ENCODE measurements around the gene HNRNPUL2.

HNRNPUL2 gene

GRCh38 chr11:62727872-62728170 lies 564 bp upstream of the HNRNPUL2 start:
- Histone ChIP-seq H3K9ac (ENCODE audit: low read depth in 1 of 2, low read length in 2 of 2) (peak overlapping the region; percentile 75 to 83), H3K27me3 (ENCODE audit: control insufficient read depth in 2 of 2, insufficient read depth in 2 of 2, low read length in 2 of 2) (no peaks in the 10 kb centered on the region), H3K9me3 (ENCODE audit: control insufficient read depth in 2 of 2, low read length in 2 of 2) (no peaks in the 10 kb centered on the region), H3K4me3 (ENCODE audit: low read length in 2 of 2) (peak overlapping the region; percentile 95 to 98), H3K27ac (ENCODE audit: low read depth in 2 of 2, low read length in 2 of 2) (peak overlapping the region; percentile 93), H3K4me1 (ENCODE audit: control insufficient read depth in 2 of 2, insufficient read depth in 2 of 2, low read length in 2 of 2) (peaks cover 29 to 31% of the 10 kb centered on the region in 2 donors), H3K36me3 (ENCODE audit: control insufficient read depth in 2 of 2, insufficient read depth in 2 of 2, low read length in 2 of 2) (peaks cover 13 to 16% of the 10 kb centered on the region in 2 donors)

DNA sequence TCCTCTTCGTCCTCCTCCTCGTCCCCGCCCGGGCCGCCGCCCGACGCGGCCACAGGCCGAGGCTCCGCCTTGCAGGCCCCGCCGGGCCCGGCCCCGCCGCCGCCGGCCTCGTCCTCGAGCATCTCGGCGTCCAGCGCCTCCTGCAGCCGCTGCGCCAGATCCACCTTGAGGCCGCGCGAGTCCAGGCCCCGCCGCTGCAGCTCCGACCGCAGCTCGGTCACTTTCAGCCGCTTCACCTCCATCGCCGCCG lies 417 bp downstream of the HNRNPUL2 start:
- Histone ChIP-seq H3K27ac (ENCODE audit: low read depth in 2 of 2, low read length in 2 of 2) (peak overlapping the region; percentile 93), H3K4me1 (ENCODE audit: control insufficient read depth in 2 of 2, insufficient read depth in 2 of 2, low read length in 2 of 2) (peaks cover 29 to 31% of the 10 kb centered on the region in 2 donors), H3K36me3 (ENCODE audit: control insufficient read depth in 2 of 2, insufficient read depth in 2 of 2, low read length in 2 of 2) (peaks cover 23 to 26% of the 10 kb centered on the region in 2 donors), H3K9ac (ENCODE audit: low read depth in 1 of 2, low read length in 2 of 2) (peak overlapping the region; percentile 81 to 89), H3K27me3 (ENCODE audit: control insufficient read depth in 2 of 2, insufficient read depth in 2 of 2, low read length in 2 of 2) (no peaks in the 10 kb centered on the region), H3K4me3 (ENCODE audit: low read length in 2 of 2) (peak overlapping the region; percentile 95 to 98), H3K9me3 (ENCODE audit: control insufficient read depth in 2 of 2, low read length in 2 of 2) (no peaks in the 10 kb centered on the region)

- Histone ChIP-seq H3K27ac (ENCODE audit: low read depth in 2 of 2, low read length in 2 of 2) (peak overlapping the region; percentile 93), H3K9ac (ENCODE audit: low read depth in 1 of 2, low read length in 2 of 2) (peak overlapping the region; percentile 81 to 89), H3K27me3 (ENCODE audit: control insufficient read depth in 2 of 2, insufficient read depth in 2 of 2, low read length in 2 of 2) (no peaks in the 10 kb centered on the region), H3K9me3 (ENCODE audit: control insufficient read depth in 2 of 2, low read length in 2 of 2) (no peaks in the 10 kb centered on the region), H3K36me3 (ENCODE audit: control insufficient read depth in 2 of 2, insufficient read depth in 2 of 2, low read length in 2 of 2) (peaks cover 28 to 30% of the 10 kb centered on the region in 2 donors), H3K4me1 (ENCODE audit: control insufficient read depth in 2 of 2, insufficient read depth in 2 of 2, low read length in 2 of 2) (peaks cover 29 to 31% of the 10 kb centered on the region in 2 donors), H3K4me3 (ENCODE audit: low read length in 2 of 2) (peak overlapping the region; percentile 95 to 98)
Measured at GRCh38 chr11:62726156-62726914, 922 bp downstream of the HNRNPUL2 start.

DNA sequence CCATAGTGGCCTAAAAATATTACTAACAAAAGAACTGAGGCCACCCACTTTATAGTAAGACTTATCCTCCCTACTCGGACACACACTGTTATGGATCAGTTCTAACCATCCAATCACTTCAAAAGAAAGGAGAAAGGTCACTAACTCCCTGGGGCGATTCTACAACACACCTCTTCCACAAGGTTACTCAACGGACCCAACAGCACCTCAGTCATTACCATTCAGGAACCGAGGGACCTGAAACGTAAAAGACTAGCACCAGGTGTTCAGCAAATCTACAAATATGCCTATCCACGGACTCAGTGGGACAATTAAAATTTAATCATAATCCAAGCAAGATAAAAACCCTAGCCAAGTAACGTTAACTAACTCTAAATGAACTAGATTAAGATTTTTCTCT lies 1.6 kb downstream of the HNRNPUL2 start:
- peak overlapping the region; percentile 95 to 98 for H3K4me3 ChIP-seq (ENCODE audit: low read length in 2 of 2)

GRCh38 chr11:62724171-62724570 lies 3.1 kb downstream of the HNRNPUL2 start:
- H3K36me3 ChIP-seq (ENCODE audit: control insufficient read depth in 2 of 2, insufficient read depth in 2 of 2, low read length in 2 of 2): peaks cover 47% of the 10 kb centered on the region in 2 donors
- no peak overlapping the region for H3K9ac ChIP-seq (ENCODE audit: low read depth in 1 of 2, low read length in 2 of 2)
- no peak overlapping the region for H3K27ac ChIP-seq (ENCODE audit: low read depth in 2 of 2, low read length in 2 of 2)
- peak overlapping the region; percentile 28 to 95 for H3K4me3 ChIP-seq (ENCODE audit: low read length in 2 of 2)
- peaks cover 20 to 22% of the 10 kb centered on the region in 2 donors for H3K4me1 ChIP-seq (ENCODE audit: control insufficient read depth in 2 of 2, insufficient read depth in 2 of 2, low read length in 2 of 2)
- H3K9me3 ChIP-seq (ENCODE audit: control insufficient read depth in 2 of 2, low read length in 2 of 2): no peaks in the 10 kb centered on the region
- no peaks in the 10 kb centered on the region for H3K27me3 ChIP-seq (ENCODE audit: control insufficient read depth in 2 of 2, insufficient read depth in 2 of 2, low read length in 2 of 2)

More for the DNA sequence above, 1.6 kb downstream of the HNRNPUL2 start:
- H3K27ac ChIP-seq (ENCODE audit: low read depth in 2 of 2, low read length in 2 of 2): peak overlapping the region; percentile 93
- H3K9me3 ChIP-seq (ENCODE audit: control insufficient read depth in 2 of 2, low read length in 2 of 2): no peaks in the 10 kb centered on the region
- H3K4me1 ChIP-seq (ENCODE audit: control insufficient read depth in 2 of 2, insufficient read depth in 2 of 2, low read length in 2 of 2): peaks cover 29 to 31% of the 10 kb centered on the region in 2 donors
- H3K27me3 ChIP-seq (ENCODE audit: control insufficient read depth in 2 of 2, insufficient read depth in 2 of 2, low read length in 2 of 2): no peaks in the 10 kb centered on the region
- peaks cover 35 to 37% of the 10 kb centered on the region in 2 donors for H3K36me3 ChIP-seq (ENCODE audit: control insufficient read depth in 2 of 2, insufficient read depth in 2 of 2, low read length in 2 of 2)
- H3K9ac ChIP-seq (ENCODE audit: low read depth in 1 of 2, low read length in 2 of 2): peak overlapping the region; percentile 81 to 89

DNA sequence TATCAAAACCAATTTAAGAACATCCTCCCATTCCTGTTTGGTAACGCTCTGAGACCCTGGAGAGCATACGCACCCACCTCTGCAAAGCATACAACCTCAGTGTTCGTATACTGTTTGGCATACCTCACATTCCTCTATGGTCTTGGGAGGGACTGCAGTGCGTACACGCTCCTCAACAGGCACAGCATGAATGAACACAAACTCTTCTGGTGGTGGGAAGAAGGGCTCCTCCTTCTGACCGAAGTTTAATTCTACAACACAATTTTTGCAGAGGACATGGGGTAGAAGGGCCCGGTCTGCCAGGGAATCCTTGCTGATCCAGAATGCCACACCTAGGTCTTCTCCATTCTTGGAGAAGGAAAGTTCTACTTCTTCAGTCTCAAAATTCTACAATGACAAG lies 5.3 kb downstream of the HNRNPUL2 start:
- Histone ChIP-seq H3K4me1 (ENCODE audit: control insufficient read depth in 2 of 2, insufficient read depth in 2 of 2, low read length in 2 of 2) (peaks cover 14 to 20% of the 10 kb centered on the region in 2 donors), H3K9ac (ENCODE audit: low read depth in 1 of 2, low read length in 2 of 2) (no peak overlapping the region), H3K4me3 (ENCODE audit: low read length in 2 of 2) (no peak overlapping the region), H3K36me3 (ENCODE audit: control insufficient read depth in 2 of 2, insufficient read depth in 2 of 2, low read length in 2 of 2) (peaks cover 65 to 67% of the 10 kb centered on the region in 2 donors), H3K27me3 (ENCODE audit: control insufficient read depth in 2 of 2, insufficient read depth in 2 of 2, low read length in 2 of 2) (no peaks in the 10 kb centered on the region), H3K9me3 (ENCODE audit: control insufficient read depth in 2 of 2, low read length in 2 of 2) (no peaks in the 10 kb centered on the region), H3K27ac (ENCODE audit: low read depth in 2 of 2, low read length in 2 of 2) (no peak overlapping the region)

DNA sequence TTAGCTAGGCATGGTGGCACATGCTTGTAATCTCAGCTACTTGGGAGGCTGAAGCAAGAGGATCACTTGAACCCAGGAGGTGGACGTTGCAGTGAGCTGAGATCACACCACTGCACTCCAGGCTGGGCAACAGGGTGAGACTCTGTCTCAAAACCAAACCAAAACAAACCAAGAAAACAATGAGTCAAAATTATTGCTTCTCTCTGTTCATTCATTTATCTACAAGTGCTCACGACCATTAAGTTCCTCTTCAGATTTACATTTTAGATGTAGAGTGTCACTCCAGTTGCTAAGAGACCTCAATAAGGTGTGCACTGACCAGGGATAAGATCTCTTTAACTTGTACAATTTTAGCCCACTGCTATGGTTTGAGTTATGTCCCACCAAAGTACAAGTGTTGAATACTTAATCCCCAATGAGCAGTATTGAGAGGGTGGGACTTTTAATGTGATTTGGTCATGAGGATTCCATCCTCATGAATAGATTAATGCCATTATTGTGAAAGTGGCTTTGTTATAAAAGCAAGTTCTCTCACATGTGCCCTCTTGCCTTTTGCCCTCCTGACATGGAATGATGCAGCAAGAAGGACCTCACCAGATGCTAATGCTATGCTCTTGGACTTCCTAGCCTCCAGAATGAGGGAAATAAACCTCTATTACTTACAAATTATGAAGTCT lies 7.8 kb downstream of the HNRNPUL2 start:
- Histone ChIP-seq H3K9ac (ENCODE audit: low read depth in 1 of 2, low read length in 2 of 2) (no peak overlapping the region), H3K27ac (ENCODE audit: low read depth in 2 of 2, low read length in 2 of 2) (no peak overlapping the region), H3K4me1 (ENCODE audit: control insufficient read depth in 2 of 2, insufficient read depth in 2 of 2, low read length in 2 of 2) (peaks cover 8% of the 10 kb centered on the region in 2 donors)

DNA sequence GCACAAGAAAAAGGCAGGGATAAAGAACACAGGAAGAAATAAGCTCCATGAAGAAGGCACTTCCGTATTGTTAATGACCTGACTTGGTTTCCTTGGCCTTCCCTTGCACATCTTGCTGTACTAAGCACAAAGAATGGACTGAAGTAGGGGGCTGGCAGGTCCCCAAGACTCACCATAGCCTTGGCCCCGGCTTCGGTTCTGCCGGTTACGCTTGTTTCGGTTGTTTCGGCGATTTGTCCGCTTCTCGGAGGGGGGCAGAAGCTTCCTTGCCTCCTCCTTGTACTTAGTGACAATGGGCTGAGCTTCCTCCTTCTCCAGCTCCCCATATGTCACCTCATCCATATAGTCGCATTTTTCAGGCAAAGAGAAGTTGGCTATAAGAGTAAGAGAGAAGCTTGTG lies 10.4 kb downstream of the HNRNPUL2 start:
- Histone ChIP-seq H3K27ac (ENCODE audit: low read depth in 2 of 2, low read length in 2 of 2) (no peak overlapping the region), H3K36me3 (ENCODE audit: control insufficient read depth in 2 of 2, insufficient read depth in 2 of 2, low read length in 2 of 2) (peaks cover 78 to 81% of the 10 kb centered on the region in 2 donors), H3K9ac (ENCODE audit: low read depth in 1 of 2, low read length in 2 of 2) (no peak overlapping the region), H3K27me3 (ENCODE audit: control insufficient read depth in 2 of 2, insufficient read depth in 2 of 2, low read length in 2 of 2) (no peaks in the 10 kb centered on the region), H3K4me1 (ENCODE audit: control insufficient read depth in 2 of 2, insufficient read depth in 2 of 2, low read length in 2 of 2) (peaks cover 10 to 12% of the 10 kb centered on the region in 2 donors), H3K9me3 (ENCODE audit: control insufficient read depth in 2 of 2, low read length in 2 of 2) (no peaks in the 10 kb centered on the region), H3K4me3 (ENCODE audit: low read length in 2 of 2) (no peak overlapping the region)

More for the DNA sequence above, 7.8 kb downstream of the HNRNPUL2 start:
- no peak overlapping the region for H3K4me3 ChIP-seq (ENCODE audit: low read length in 2 of 2)
- peaks cover 88 to 90% of the 10 kb centered on the region in 2 donors for H3K36me3 ChIP-seq (ENCODE audit: control insufficient read depth in 2 of 2, insufficient read depth in 2 of 2, low read length in 2 of 2)
- no peaks in the 10 kb centered on the region for H3K9me3 ChIP-seq (ENCODE audit: control insufficient read depth in 2 of 2, low read length in 2 of 2)
- no peaks in the 10 kb centered on the region for H3K27me3 ChIP-seq (ENCODE audit: control insufficient read depth in 2 of 2, insufficient read depth in 2 of 2, low read length in 2 of 2)

DNA sequence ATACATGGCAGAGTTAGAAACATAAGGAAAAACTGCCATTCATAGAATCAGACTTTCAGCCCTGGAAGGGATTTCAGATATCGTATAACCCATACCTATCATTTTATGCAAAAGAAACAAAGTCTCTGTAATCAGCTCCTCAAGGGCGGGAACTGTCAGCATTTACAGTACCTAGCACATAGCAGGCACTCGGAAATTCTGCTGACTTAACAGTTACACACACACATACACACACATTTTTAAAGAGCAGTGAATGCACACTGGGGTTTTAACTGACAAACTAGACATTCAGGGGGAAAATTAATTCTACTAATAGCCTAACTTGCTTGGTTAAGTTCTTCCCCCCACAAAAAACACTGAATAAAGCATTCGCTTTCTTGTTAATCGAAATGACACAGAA lies 11.1 kb downstream of the HNRNPUL2 start:
- peaks cover 77% of the 10 kb centered on the region in 2 donors for H3K36me3 ChIP-seq (ENCODE audit: control insufficient read depth in 2 of 2, insufficient read depth in 2 of 2, low read length in 2 of 2)
- H3K9ac ChIP-seq (ENCODE audit: low read depth in 1 of 2, low read length in 2 of 2): no peak overlapping the region
- no peaks in the 10 kb centered on the region for H3K9me3 ChIP-seq (ENCODE audit: control insufficient read depth in 2 of 2, low read length in 2 of 2)
- H3K4me3 ChIP-seq (ENCODE audit: low read length in 2 of 2): no peak overlapping the region
- no peak overlapping the region for H3K27ac ChIP-seq (ENCODE audit: low read depth in 2 of 2, low read length in 2 of 2)
- H3K27me3 ChIP-seq (ENCODE audit: control insufficient read depth in 2 of 2, insufficient read depth in 2 of 2, low read length in 2 of 2): no peaks in the 10 kb centered on the region
- peaks cover 10 to 12% of the 10 kb centered on the region in 2 donors for H3K4me1 ChIP-seq (ENCODE audit: control insufficient read depth in 2 of 2, insufficient read depth in 2 of 2, low read length in 2 of 2)
